SK-N-SH (cell line): ENCODE results near the gene GALNTL6.

Source experiments
- CTCF ChIP-seq: fragments of 200-600 bp; sonication (generic); IDR thresholded peaks from 2 replicates; pipeline ENCODE4 v1.6.1; 2017; ENCODE audit warnings: antibody characterized with exemption, mild to moderate bottlenecking, moderate library complexity
- EP300 ChIP-seq, 2 experiments: IDR thresholded peaks; 2 replicates each; pipeline versions ENCODE4 v1.4.0 to v1.6.1; 2012; ENCODE audit warnings: borderline replicate concordance in 1 of 2, low read depth in 1 of 2, low read length in 1 of 2
- MAX ChIP-seq: IDR thresholded peaks from 2 replicates; pipeline ENCODE4 v1.4.0; 2012; ENCODE audit warnings: low read depth
- NFIC ChIP-seq: IDR thresholded peaks from 2 replicates; pipeline ENCODE4 v1.4.0; 2012; ENCODE audit warnings: borderline replicate concordance
- POLR2AphosphoS5 ChIP-seq: IDR thresholded peaks from 2 replicates; pipeline ENCODE4 v1.6.1; 2012; ENCODE audit warnings: low read depth, low read length
- SIN3A ChIP-seq: IDR thresholded peaks from 2 replicates; pipeline ENCODE4 v1.6.1; 2012; ENCODE audit warnings: low read depth, mild to moderate bottlenecking, low read length, moderate library complexity, borderline replicate concordance
- YY1 ChIP-seq: IDR thresholded peaks from 2 replicates; pipeline ENCODE4 v1.4.0; 2012; ENCODE audit warnings: low read depth, mild to moderate bottlenecking

- TF ChIP-seq NFIC (no peak), SIN3A (no peak), CTCF (no peak), MAX (no peak), EP300 (IDR thresholded peaks at IDR 0.05; ENCODE audit: borderline replicate concordance in 1 of 2, low read depth in 1 of 2, low read length in 1 of 2) (no peak), POLR2AphosphoS5 (no peak), YY1 (no peak)
These were observed 1132.4 kb downstream of the GALNTL6 start for GRCh38 chr4:172945611-172946010.
